Measurements from ENCODE around the gene CCK. TPM values are rescaled to one million over a fixed set of nuclear protein-coding genes. Genes with fewer than 3 reads are reported as not detected.

CCK gene
- polyA plus RNA-seq, 1 donor (not counting 4 experiments of a cell fraction or from before 2014, with no cell fraction given) = 8.2 TPM

DNA sequence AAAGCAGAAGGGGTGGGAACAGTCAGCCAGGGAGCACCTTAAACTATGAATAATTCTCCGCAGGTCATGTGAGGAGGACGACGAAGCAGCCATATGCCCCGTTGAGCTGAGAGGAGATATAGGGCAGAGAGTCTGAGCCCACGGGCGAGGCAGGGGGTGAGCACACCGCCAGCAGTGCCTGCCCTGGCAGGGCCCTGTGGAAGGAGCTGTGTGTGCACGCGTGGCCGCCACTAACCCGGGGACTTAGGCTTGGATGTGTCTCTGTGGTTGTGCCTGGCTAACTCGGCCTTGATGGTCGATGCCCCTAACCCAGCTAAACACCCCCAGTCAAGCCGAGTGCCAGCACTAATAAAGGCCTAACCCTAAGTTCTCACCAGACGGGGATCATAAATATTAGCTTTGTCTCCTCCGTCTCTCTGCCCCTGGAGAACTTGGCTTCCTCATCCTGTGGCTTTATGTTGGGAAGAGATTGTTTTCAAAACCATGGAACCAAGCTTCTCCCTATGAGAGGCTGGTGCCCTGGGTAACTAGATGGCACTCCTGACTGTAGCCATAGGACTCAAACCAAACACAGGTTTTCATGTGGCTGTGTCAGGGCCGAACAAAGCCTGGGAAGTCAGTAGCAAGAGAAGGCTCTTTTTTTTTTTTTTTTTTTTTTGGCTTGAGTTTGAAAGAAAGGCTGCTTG, 45.4 kb downstream of the CCK start:
- Histone ChIP-seq H3K79me2 (ENCODE audit: control insufficient read depth, insufficient read depth, low read length) (no peaks in the 10 kb centered on the region), H2AFZ (ENCODE audit: control insufficient read depth, low read length) (no peak overlapping the region), H3K4me2 (ENCODE audit: control insufficient read depth, extremely low read depth, insufficient read depth, low read depth, low read length) (no peak overlapping the region), H3K27me3 (ENCODE audit: control insufficient read depth, extremely low read depth, insufficient read depth, low read length) (no peaks in the 10 kb centered on the region), H3K4me1 (ENCODE audit: control insufficient read depth, extremely low read depth, insufficient read depth, low read length) (no peaks in the 10 kb centered on the region), H3K9me3 (ENCODE audit: control insufficient read depth, low read depth, low read length) (no peaks in the 10 kb centered on the region), H3K27ac (ENCODE audit: control insufficient read depth, insufficient read depth, low read length) (no peak overlapping the region), H3K36me3 (ENCODE audit: control insufficient read depth in 2 of 2, extremely low read depth in 1 of 2, insufficient read depth in 2 of 2, low read length in 2 of 2) (peaks cover 34 to 40% of the 10 kb centered on the region in 2 experiments), H3K9ac (ENCODE audit: control insufficient read depth, extremely low read depth, insufficient read depth, low read length) (no peak overlapping the region), H3K9me1 (ENCODE audit: control insufficient read depth, extremely low read depth, insufficient read depth, low read length) (no peaks in the 10 kb centered on the region), H4K20me1 (ENCODE audit: control insufficient read depth, extremely low read depth, insufficient read depth, low read length) (no peaks in the 10 kb centered on the region), H3K4me3 (ENCODE audit: control insufficient read depth in 2 of 3, extremely low read depth in 1 of 3, insufficient read depth in 2 of 3, low read depth in 1 of 3, low read length in 3 of 3) (no peak overlapping the region)
- TF ChIP-seq EZH2 (IDR thresholded peaks at IDR 0.05; ENCODE audit: low read length) = no peak
- TF ChIP-seq, protein P1, sequence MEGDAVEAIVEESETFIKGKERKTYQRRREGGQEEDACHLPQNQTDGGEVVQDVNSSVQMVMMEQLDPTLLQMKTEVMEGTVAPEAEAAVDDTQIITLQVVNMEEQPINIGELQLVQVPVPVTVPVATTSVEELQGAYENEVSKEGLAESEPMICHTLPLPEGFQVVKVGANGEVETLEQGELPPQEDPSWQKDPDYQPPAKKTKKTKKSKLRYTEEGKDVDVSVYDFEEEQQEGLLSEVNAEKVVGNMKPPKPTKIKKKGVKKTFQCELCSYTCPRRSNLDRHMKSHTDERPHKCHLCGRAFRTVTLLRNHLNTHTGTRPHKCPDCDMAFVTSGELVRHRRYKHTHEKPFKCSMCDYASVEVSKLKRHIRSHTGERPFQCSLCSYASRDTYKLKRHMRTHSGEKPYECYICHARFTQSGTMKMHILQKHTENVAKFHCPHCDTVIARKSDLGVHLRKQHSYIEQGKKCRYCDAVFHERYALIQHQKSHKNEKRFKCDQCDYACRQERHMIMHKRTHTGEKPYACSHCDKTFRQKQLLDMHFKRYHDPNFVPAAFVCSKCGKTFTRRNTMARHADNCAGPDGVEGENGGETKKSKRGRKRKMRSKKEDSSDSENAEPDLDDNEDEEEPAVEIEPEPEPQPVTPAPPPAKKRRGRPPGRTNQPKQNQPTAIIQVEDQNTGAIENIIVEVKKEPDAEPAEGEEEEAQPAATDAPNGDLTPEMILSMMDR (optimal IDR thresholded peaks at IDR 0.05 in 1 of 3, IDR thresholded peaks at IDR 0.05 in 1 of 3, conservative IDR thresholded peaks at IDR 0.05 in 1 of 3; ENCODE audit: extremely low read depth in 1 of 3, insufficient read depth in 2 of 3, low read length in 3 of 3) = no peak
- FAIRE-seq = no peak
- dilution Hi-C loops (cut with MboI; ENCODE audit: extremely low pct_ligation_motif_present, low sequenced_read_pairs) = no loop called here
- DNase-seq (ENCODE audit: low read depth, low spot score) = no peak

DNA sequence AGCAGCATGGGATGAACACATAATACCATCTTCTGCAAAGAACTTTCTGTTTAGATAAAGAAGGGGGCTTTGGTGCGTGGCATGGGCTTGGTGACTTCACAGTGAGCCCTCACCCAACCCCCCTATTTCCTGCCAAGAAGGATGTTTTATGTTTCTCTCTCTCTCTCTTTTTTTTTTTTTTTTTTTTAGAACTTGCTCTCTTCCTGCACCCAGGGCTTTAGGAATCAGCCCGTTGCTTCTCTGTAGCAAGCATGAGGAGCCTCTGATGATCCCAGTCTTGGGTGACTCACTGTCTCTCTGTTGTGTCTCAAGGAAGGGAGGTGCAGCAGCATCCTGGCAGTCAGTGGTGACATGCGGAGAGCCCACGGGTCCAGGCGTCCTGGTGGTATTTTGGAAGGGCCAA, 49.1 kb downstream of the CCK start:
- no peak overlapping the region for H3K27ac ChIP-seq (ENCODE audit: control insufficient read depth, insufficient read depth, low read length)
- TF ChIP-seq, protein P1 (optimal IDR thresholded peaks at IDR 0.05 in 1 of 3, IDR thresholded peaks at IDR 0.05 in 1 of 3, conservative IDR thresholded peaks at IDR 0.05 in 1 of 3; ENCODE audit: extremely low read depth in 1 of 3, insufficient read depth in 2 of 3, low read length in 3 of 3) = no peak
- TF ChIP-seq EZH2 (IDR thresholded peaks at IDR 0.05; ENCODE audit: low read length) = no peak
- H3K4me3 ChIP-seq (ENCODE audit: control insufficient read depth in 2 of 3, extremely low read depth in 1 of 3, insufficient read depth in 2 of 3, low read depth in 1 of 3, low read length in 3 of 3) = no peak overlapping the region
- peaks cover 3% of the 10 kb centered on the region for H3K4me1 ChIP-seq (ENCODE audit: control insufficient read depth, extremely low read depth, insufficient read depth, low read length)
- dilution Hi-C loops (cut with MboI; ENCODE audit: extremely low pct_ligation_motif_present, low sequenced_read_pairs) = no loop called here
- no peak overlapping the region for H3K9ac ChIP-seq (ENCODE audit: control insufficient read depth, extremely low read depth, insufficient read depth, low read length)
- H3K27me3 ChIP-seq (ENCODE audit: control insufficient read depth, extremely low read depth, insufficient read depth, low read length) = no peaks in the 10 kb centered on the region
- no peaks in the 10 kb centered on the region for H3K9me3 ChIP-seq (ENCODE audit: control insufficient read depth, low read depth, low read length)
- H3K79me2 ChIP-seq (ENCODE audit: control insufficient read depth, insufficient read depth, low read length) = no peaks in the 10 kb centered on the region
- no peak overlapping the region for H2AFZ ChIP-seq (ENCODE audit: control insufficient read depth, low read length)
- no peak for FAIRE-seq
- DNase-seq (ENCODE audit: low read depth, low spot score) = no peak
- peaks cover 3% of the 10 kb centered on the region for H4K20me1 ChIP-seq (ENCODE audit: control insufficient read depth, extremely low read depth, insufficient read depth, low read length)
- H3K9me1 ChIP-seq (ENCODE audit: control insufficient read depth, extremely low read depth, insufficient read depth, low read length) = no peaks in the 10 kb centered on the region
- no peak overlapping the region for H3K4me2 ChIP-seq (ENCODE audit: control insufficient read depth, extremely low read depth, insufficient read depth, low read depth, low read length)
- peaks cover 33 to 36% of the 10 kb centered on the region in 2 experiments for H3K36me3 ChIP-seq (ENCODE audit: control insufficient read depth in 2 of 2, extremely low read depth in 1 of 2, insufficient read depth in 2 of 2, low read length in 2 of 2)
